GM18511 (cell line): ENCODE data around the gene LINS1.
A peak's percentile ranks its signal among the peaks of the same experiment; 100 is the strongest.

Source experiments
- ATAC-seq: cut with Tn5 transposase; IDR thresholded peaks from one replicate; pipeline ENCODE4 v1.9.1; 2021; ENCODE audit warnings: mild to moderate bottlenecking, moderate library complexity; ENCODE audit not compliant: unreplicated experiment

LINS1 gene, protein sequence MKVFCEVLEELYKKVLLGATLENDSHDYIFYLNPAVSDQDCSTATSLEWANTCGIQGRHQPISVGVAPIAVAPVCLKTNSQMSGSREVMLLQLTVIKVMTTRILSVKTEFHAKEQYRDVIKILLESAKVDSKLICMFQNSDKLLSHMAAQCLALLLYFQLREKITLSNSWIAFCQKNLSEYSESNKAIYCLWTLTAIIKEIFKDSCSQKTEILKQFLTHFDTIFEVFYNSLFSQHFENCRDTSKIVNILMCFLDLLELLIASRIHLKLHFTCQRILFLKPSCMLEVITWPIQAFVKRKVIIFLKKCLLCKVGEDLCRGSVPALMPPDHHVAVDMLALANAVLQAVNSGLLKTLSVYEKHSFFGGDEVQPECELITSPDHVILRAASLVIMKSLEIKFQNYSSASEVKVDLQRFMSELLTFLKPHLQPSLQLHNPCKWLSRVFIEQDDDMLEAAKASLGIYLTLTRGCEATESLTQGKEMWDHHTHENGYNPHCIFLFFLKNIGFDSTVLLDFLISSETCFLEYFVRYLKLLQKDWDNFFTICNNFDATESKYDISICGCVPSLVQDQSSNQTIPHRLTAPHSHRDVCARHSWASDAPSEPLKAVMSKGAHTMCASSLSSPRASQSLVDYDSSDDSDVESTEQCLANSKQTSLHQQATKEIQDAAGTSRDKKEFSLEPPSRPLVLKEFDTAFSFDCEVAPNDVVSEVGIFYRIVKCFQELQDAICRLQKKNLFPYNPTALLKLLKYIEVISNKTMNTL

GRCh38 chr15:100602064-100602822 lies at the start of gene LINS1, which contains the start of gene ASB7:
Gene LINS1, minus strand, starts transcription at chr15:100602184. Its CDS starts 21,342 bp downstream, at chr15:100580842.
Gene ASB7, plus strand, starts transcription at chr15:100602589. Its CDS starts 9,628 bp downstream, at chr15:100612217.
- peak; percentile 87 for ATAC-seq

DNA sequence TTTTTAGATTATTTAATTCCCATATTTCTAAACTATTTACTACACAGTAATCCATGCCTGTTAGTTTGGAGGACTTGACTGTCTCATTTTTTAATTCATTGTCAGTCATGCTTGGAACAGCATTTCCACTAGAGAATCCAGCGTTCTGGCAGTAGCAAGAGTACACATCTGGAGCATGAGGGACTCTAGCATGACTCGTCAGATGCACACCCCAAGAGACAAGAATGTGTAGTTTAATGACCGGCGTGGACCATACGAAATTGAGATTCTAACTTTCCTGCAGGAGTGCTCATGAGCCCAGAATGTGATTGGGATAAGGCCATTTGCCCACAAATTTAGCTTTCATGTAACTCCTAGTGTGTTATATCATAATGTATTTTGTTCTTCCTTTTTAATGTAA lies 49.3 kb upstream of the LINS1 start:
- ATAC-seq = no peak

- no peak for ATAC-seq
These were observed 48.7 kb upstream of the LINS1 start for GRCh38 chr15:100650685-100651084.

GRCh38 chr15:100648951-100649350 lies 47.0 kb upstream of the LINS1 start:
- no peak for ATAC-seq

GRCh38 chr15:100645671-100646070 lies 43.7 kb upstream of the LINS1 start:
- ATAC-seq = no peak

DNA sequence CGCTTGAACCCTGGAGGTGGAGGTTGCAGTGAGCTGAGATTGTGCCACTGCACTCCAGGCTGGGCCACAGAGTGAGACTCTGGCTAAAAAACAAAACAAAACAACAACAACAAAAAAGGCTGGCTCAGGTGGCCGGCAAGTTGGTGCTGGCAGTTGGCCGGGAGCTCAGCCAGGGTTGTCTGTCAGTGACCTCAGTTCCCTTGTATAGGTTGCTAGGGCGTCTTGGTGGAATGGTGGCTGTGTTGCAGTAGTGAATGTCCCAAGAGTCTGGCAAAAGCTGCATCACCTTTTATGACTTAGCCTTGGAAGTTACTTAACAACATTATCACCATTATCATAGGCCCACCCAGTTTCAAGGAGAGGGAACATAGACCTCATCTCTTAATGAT lies 41.0 kb upstream of the LINS1 start:
- no peak for ATAC-seq

DNA sequence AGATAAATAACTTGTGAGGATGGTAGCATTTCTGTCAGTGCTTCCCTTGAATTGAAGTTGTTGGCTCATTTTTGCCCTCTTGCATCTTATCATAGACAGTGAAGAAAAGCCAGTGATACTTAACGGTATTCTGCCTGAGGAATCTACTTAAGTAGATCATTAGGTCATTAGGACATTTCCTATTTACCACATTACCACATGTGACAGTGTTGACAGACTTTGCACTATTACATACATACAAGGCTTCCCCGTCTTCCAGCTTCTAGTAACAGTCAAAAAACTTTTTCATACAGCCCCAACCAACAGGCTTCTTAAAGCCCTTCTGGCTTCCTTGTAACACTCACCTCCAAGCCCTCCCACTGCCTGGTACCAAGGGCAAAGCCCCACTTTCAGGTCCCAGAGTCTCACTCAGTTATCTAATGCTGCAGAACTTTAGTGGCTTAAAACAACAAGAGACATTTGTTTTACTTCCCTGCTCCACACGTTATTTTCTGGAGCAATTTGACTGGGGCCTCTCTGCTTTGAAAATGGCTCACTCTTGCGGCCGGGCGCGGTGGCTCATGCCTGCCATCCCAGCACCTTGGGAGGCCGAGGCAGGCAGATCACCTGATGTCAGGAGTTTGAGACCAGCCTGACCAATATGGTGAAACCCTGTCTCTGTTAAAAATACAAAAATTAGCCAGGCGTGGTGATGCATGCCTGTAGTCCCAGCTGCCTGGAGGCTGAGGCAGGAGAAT lies 40.4 kb upstream of the LINS1 start:
- ATAC-seq = no peak

DNA sequence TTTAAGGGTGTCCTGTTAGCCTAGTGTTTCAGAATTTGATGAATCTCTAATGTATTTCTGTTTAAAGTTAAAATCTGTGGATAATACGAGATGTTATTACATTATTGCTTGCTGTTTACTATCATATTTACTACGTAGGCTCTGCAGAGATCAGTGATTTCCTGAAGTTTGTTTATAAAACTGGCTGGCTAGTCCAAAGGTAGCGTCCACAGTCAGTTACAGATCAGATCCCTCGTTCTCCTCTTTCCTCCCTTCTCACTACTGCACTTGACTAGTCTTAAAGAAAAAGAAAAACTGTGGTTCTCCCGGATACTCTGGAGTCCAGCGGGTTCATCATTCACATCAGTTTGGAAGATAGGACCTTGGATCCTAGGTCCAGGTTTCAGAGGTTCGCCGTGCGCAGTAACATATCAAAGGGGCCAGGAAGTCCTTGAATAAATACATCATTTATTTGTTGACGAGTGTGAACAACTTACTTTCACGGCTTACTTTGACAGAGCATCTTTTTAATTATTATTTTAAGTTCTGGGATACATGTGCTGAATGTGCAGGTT lies 36.3 kb upstream of the LINS1 start:
- no peak for ATAC-seq

- ATAC-seq = no peak
These were observed 33.6 kb upstream of the LINS1 start for GRCh38 chr15:100635406-100636071.

- ATAC-seq = no peak
These were observed 31.7 kb upstream of the LINS1 start for GRCh38 chr15:100633763-100634075.

DNA sequence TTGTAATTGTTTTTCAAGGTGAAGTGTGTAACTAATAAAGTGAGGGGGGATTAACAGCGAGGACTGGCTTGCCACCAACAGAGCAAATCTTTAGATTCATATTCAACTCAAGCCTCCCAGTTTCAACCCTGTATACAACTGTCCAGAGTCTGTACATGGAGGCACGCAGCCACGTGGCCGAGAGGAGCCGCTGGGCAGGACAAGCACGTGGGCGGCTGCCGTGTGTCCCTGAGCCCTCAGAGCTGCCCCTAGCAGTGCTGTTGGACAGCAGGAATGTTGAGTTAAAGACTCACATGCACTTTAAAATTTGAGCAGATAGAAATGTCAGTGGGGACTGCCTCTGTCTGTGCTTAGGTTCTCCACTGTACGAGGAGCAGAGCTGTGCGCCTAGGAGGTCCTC lies 29.8 kb upstream of the LINS1 start:
- no peak for ATAC-seq

GRCh38 chr15:100628746-100629145 lies 26.8 kb upstream of the LINS1 start:
- no peak for ATAC-seq

DNA sequence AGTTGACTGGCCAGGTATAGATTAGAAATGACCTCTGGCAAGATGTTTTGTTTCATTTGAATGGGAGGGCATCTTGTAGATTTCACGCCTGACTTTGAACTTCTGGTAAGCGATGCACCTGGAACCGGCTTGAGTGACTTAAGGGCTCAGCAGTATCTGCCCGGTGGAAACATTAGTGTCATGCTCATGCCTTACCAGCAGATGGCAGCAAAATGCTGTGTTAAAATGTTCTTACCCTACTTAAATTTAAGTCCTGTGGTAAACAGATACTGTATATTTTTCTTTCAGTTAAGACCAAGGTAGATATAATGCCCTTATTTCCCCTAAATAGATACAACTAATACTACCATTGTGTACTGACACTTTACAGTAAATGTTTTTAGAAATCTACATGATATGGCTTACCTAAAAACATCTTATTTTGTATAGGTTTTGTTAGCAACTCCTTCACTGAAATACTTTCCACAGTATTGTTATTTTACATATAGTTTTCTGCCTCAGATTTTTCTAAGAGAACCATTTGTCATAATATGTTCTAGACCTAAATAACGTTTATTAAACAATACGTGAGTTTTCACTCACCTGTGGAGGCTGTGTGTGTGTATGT lies 25.9 kb upstream of the LINS1 start:
- peak; percentile 93 for ATAC-seq

DNA sequence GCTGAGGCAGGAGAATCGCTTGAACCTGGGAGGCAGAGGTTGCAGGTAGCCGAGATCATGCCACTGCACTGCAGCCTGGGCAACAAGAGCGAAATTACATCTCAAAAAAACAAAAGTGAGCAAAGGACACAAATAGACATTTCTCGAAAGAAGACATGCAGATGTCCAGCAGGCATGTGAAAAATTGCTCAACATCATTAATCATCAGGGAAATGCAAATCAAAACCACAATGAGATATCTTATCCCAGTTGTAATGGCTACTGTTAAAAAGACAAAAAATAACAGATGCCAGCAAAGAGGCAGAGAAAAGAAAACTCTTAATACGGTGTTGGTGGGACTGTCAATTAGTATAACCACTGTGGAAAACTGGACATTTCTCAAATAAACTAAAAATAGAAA lies 21.3 kb upstream of the LINS1 start:
- no peak for ATAC-seq

DNA sequence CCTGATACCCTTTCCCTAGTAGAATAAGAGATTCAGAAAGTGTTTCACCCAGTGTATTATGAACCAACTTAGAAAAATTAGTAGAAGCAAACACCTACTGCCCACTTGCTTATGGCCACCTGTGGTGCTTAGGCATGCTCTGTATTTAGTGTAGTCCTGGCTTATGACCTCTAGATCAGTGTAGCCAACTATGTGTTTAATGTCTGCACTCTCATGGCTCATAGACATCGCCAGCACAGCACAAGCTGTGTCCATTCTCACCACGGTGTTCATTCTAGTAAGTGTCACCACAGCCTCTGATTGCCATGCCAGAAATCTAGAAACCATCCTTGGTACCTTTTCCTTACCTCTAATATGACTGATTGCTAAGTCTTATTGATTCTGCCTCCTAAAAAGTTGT lies 14.7 kb upstream of the LINS1 start:
- no peak for ATAC-seq

GRCh38 chr15:100615801-100616200 lies 13.8 kb upstream of the LINS1 start:
- ATAC-seq = no peak

GRCh38 chr15:100614918-100615317 lies 12.9 kb upstream of the LINS1 start:
- ATAC-seq = no peak

GRCh38 chr15:100614336-100614735 lies 12.4 kb upstream of the LINS1 start:
- no peak for ATAC-seq

DNA sequence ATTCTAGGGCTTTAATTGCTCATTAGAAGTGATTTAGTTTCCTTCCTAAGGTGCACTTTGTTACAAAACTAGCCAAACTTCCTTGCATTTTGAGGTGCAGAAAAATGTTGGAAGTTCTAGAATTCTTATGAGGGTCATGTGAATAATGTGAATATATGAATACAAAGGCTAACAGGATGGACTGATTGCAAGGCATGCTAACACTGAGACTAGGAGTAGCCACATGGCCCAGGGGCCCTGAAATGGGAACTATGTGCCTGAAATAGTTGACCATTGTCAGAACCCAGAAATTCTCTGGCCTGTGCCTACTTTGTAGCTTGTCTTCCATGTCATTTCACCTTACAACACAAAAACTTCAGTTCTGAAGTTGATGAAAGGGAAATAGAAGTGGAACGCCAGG lies 11.2 kb upstream of the LINS1 start:
- ATAC-seq = no peak

DNA sequence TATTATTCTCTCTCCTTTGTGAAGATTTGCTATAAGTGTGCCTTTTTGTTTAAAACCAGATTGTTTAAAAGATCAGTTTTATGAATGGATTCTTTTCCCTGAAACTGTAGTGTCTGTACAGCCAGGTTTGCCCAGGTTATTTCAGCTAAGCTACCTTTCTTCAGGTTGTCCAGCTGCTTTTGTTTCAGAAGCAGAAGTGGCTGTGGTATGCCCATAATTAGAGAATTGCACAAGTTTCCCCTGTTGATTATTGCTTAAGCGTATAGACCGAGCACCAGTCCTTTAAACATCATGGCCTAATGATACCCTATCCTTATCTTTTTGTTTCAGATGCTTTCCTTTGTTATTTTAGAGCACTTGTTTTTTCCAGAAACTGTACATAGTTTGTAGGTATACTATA lies 10.6 kb upstream of the LINS1 start:
- no peak for ATAC-seq
